ENCODE results near the gene HCRTR1.

DNA sequence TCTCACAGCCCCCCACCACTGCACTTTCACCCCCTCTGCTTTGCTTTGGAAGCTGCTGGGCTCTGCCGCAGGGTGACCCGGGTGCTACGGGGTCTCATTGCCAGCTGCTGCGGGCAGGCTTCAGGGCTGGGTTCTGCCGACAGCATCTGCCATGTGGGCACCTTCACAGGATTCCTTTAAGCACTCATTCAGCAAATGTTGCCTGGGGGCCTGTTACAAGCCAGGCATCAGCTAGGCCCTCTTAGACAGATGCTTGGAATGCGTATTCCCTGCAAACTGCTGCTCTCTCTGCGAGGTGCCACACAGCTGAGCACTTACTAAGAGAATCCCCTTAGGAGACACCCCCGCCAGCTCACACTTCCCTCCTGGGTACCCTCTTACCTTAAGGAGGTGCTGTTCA is 57.1 kb downstream of the HCRTR1 start:
- TF ChIP-seq CTCF (IDR thresholded peaks at IDR 0.05) (no peak), POLR2A (IDR thresholded peaks at IDR 0.05) (no peak)

Data from body of pancreas (tissue), 4 donors.